ENCODE results near the gene CCDC117. TPM values are rescaled to one million over a fixed set of nuclear protein-coding genes. Genes with fewer than 3 reads are reported as not detected.

Gene CCDC117, protein sequence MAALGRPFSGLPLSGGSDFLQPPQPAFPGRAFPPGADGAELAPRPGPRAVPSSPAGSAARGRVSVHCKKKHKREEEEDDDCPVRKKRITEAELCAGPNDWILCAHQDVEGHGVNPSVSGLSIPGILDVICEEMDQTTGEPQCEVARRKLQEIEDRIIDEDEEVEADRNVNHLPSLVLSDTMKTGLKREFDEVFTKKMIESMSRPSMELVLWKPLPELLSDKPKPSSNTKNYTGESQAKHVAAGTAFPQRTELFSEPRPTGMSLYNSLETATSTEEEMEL
- total RNA-seq (10 to 100 TPM in 7 of 10 donors, 1 to 10 TPM in 3; 7.7 to 15.0 (median 11.5) TPM), polyA plus RNA-seq (1 to 10 TPM; 5.9 to 9.4 TPM)
- long read RNA-seq, donor 1, transcript CCDC117-201 (5 exons, 3,985 nt) = major isoform, 15 of 18 reads
- long read RNA-seq, donor 1, partial matches to known transcripts = 0 of 18 reads
- long read RNA-seq, donor 1, other reads (novel, unspliced or antisense) = 3 of 18 reads
- long read RNA-seq, donor 2, transcript CCDC117-201 (5 exons, 3,985 nt) = major isoform, 6 of 9 reads
- long read RNA-seq, donor 2, partial matches to known transcripts = 2 of 9 reads
- long read RNA-seq, donor 2, other reads (novel, unspliced or antisense) = 1 of 9 reads
- long read RNA-seq, donor 3, transcript CCDC117-201 (5 exons, 3,985 nt) = major isoform, 12 of 19 reads
- long read RNA-seq, donor 3, partial matches to known transcripts = 5 of 19 reads
- long read RNA-seq, donor 3, other reads (novel, unspliced or antisense) = 2 of 19 reads

DNA sequence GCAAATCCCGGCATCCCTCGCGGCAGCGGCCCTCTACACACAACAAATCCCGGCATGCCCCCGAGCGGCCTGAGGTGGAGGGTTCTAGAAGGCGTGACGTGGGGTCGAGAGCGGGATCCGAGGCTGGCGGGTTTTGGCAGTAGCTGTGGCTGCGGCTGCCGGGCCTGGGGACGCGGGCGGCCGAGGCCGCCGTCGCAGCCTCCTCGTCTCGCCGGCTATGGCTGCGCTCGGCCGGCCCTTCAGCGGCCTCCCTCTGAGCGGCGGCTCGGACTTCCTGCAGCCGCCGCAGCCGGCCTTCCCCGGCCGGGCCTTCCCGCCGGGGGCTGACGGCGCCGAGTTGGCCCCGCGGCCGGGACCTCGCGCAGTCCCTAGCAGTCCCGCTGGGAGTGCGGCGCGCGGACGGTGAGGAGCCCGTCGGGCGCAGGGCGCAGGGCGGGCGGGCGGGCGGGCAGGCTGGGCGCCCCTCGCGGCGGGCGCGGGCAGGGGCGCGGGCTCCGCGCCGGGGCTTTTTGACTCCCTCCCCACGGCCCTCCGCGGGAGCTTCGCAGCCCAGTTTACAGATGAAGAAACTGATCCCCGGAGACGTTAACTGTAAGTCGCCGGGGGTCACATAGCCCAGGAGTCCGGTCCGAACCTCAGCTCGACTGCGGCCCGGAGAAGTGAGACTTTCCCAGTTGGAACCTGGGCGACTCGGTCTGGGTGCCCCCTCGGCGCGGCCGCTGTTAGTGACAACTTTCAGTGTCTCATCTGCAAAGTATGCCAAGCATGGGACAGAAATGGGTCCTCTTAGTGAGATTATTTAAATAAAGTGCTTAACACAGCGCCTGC, at the start of gene CCDC117:
CCDC117 (plus strand) TSS at position 63 of the 828 bp plus-strand sequence; CDS start at position 218, 155 bp downstream.
- Histone ChIP-seq H3K27me3 (no peaks in the 10 kb centered on the region), H3K4me3 (peak within 1 kb of the TSS; percentile 65 to 88 (median 78)), H3K9me3 (peaks cover 0 to 8% (median 0%) of the 10 kb centered on the region in 11 donors), H3K4me1 (peaks cover 5 to 46% (median 33%) of the 10 kb centered on the region in 9 donors), H3K27ac (peak within 1 kb of the TSS; percentile 87 to 99 (median 97)), H3K36me3 (peaks cover 0 to 36% (median 4%) of the 10 kb centered on the region in 9 donors)
- ATAC-seq = peak; percentile 97 to 99 (median 98)
- TF ChIP-seq, protein P1, sequence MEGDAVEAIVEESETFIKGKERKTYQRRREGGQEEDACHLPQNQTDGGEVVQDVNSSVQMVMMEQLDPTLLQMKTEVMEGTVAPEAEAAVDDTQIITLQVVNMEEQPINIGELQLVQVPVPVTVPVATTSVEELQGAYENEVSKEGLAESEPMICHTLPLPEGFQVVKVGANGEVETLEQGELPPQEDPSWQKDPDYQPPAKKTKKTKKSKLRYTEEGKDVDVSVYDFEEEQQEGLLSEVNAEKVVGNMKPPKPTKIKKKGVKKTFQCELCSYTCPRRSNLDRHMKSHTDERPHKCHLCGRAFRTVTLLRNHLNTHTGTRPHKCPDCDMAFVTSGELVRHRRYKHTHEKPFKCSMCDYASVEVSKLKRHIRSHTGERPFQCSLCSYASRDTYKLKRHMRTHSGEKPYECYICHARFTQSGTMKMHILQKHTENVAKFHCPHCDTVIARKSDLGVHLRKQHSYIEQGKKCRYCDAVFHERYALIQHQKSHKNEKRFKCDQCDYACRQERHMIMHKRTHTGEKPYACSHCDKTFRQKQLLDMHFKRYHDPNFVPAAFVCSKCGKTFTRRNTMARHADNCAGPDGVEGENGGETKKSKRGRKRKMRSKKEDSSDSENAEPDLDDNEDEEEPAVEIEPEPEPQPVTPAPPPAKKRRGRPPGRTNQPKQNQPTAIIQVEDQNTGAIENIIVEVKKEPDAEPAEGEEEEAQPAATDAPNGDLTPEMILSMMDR (IDR thresholded peaks at IDR 0.05) = peak in 4 of 9 donors; percentile 32 to 54 (median 36)
- WGBS, 2 donors = 0% methylated on average over 73 to 92 of the region's 92 CpGs
- intact Hi-C loops (cut with DNase I) = loop anchor here in 2 of 10 donors (2.0 kb wide), 1 partner anchor 30 kb away; the partner anchor contains the start of gene HSCB (in 2 of the 2)
- DNase-seq = peak; percentile 95

DNA sequence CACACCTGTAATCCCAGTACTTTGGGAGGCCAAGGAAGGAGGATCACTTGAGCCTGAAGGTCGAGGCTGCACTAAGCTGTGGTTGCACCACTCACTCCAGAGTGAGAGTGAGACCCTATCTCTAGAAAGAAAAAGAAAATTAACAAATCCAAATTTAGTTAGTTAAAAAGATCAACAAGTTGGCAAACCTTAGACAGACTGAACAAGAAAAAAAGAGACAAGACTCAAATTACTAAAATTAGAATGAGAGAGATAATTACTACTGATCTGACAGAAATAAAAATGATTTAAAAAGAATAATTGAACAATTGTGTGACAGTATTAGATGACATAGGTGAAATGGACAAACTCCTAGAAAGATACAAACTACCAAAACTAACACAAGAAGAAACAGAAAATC, 44.5 kb upstream of the CCDC117 start:
- H3K27me3 ChIP-seq = no peaks in the 10 kb centered on the region
- intact Hi-C loops (cut with DNase I) = loop anchor here in 1 of 10 donors (10.0 kb wide), 1 partner anchor 527 kb away; no protein-coding TSS in a partner anchor
- no peak overlapping the region for H3K27ac ChIP-seq
- DNase-seq (no peak), ATAC-seq (no peak)
- 90 to 96% methylated on average over 1 of the region's 1 CpG for WGBS, 2 donors
- H3K4me3 ChIP-seq = no peak overlapping the region
- peaks cover 0 to 38% (median 0%) of the 10 kb centered on the region in 9 donors for H3K36me3 ChIP-seq
- H3K9me3 ChIP-seq = no peaks in the 10 kb centered on the region
- H3K4me1 ChIP-seq = no peaks in the 10 kb centered on the region
- TF ChIP-seq, protein P1 (IDR thresholded peaks at IDR 0.05) = no peak

DNA sequence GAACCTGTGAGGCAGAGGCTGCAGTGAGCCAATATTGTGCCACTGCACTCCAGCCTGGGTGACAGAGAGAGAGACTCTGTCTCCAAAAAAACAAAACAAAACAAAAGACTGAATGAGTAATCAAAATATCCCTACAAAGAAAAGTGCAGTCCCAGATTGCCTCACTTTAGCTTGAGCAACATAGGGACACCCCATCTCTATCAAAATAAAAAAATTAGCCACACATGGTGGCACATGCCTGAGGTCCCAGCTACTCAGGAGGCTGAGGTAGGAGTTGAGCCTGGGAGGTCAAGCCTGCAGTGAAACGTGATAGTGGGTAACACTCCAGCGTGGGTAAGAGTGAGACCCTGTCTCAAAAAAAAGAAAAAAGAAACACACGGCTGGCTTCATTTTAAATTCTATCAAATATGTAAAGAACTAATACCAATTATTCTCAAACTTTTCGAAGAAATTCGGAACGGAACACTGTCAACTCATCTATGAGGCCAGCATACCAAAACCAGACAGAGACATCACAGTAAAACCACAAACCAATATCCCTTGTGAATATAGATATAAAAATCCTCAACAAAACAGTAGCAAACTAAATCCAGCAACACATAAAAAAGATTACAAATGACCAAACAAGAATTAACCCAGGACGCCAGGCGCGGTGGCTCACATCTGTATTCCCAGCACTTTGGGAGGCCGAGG, 43.7 kb upstream of the CCDC117 start:
- Histone ChIP-seq H3K4me3 (no peak overlapping the region), H3K27ac (no peak overlapping the region), H3K36me3 (peaks cover 0 to 39% (median 0%) of the 10 kb centered on the region in 9 donors), H3K9me3 (no peaks in the 10 kb centered on the region), H3K4me1 (no peaks in the 10 kb centered on the region), H3K27me3 (no peaks in the 10 kb centered on the region)
- ATAC-seq (no peak), DNase-seq (no peak)
- intact Hi-C loops (cut with DNase I) = loop anchor here in 1 of 10 donors (10.0 kb wide), 1 partner anchor 526 kb away; no protein-coding TSS in a partner anchor
- TF ChIP-seq, protein P1 (IDR thresholded peaks at IDR 0.05) = no peak
- WGBS, 2 donors = 96% methylated on average over 10 of the region's 10 CpGs
